ENCODE measurements around the gene COPB2.

- no peak for TF ChIP-seq CTCF (IDR thresholded peaks at IDR 0.05 in 4 of 5, conservative IDR thresholded peaks at IDR 0.05 in 1 of 5)
- TF ChIP-seq POLR2A (IDR thresholded peaks at IDR 0.05) = no peak
Observed at GRCh38 chr3:139394116-139394515, 4.7 kb upstream of the COPB2 start.

All from gastrocnemius medialis (tissue), 4 donors.